ENCODE data around the gene GTPBP6.
"Not testable (repeated sequence)": the region's sequence is repeated elsewhere in the genome, so short reads cannot be mapped to it uniquely, and the experiment has no call there.

GTPBP6 gene

GRCh38 chrX:316351-317325, 2.0 kb downstream of the GTPBP6 start:
- no peak for DNase-seq

GRCh38 chrX:314781-315595, 3.6 kb downstream of the GTPBP6 start:
- no peak for DNase-seq

GRCh38 chrX:314049-314448, 4.5 kb downstream of the GTPBP6 start:
- no peak for DNase-seq

- DNase-seq, result no peak
Measured at GRCh38 chrX:313546-313945, 5.0 kb downstream of the GTPBP6 start.

- DNase-seq, result no peak
Measured at GRCh38 chrX:312621-313331, 5.8 kb downstream of the GTPBP6 start.

GRCh38 chrX:311156-312129, 7.2 kb downstream of the GTPBP6 start:
- DNase-seq, result no peak

GRCh38 chrX:310621-311155, 7.9 kb downstream of the GTPBP6 start:
- DNase-seq, result no peak

GRCh38 chrX:308821-309520, 9.6 kb downstream of the GTPBP6 start:
- no peak for DNase-seq

- DNase-seq, result no peak
Measured at GRCh38 chrX:307261-308111, 11.1 kb downstream of the GTPBP6 start.

- DNase-seq, result not testable (repeated sequence)
Measured at GRCh38 chrX:306614-307251, 11.9 kb downstream of the GTPBP6 start.

GRCh38 chrX:305781-306613, 12.6 kb downstream of the GTPBP6 start:
- not testable (repeated sequence) for DNase-seq

GRCh38 chrX:302975-303374, 15.6 kb downstream of the GTPBP6 start:
- DNase-seq, result no peak

- DNase-seq, result no peak
Measured at GRCh38 chrX:300334-300733, 18.3 kb downstream of the GTPBP6 start.

- DNase-seq, result no peak
Measured at GRCh38 chrX:298993-299392, 19.6 kb downstream of the GTPBP6 start.

GRCh38 chrX:295136-295535, 23.5 kb downstream of the GTPBP6 start:
- DNase-seq, result no peak

- DNase-seq, result no peak
Measured at GRCh38 chrX:292900-293897, 25.4 kb downstream of the GTPBP6 start.

- DNase-seq, result no peak
Measured at GRCh38 chrX:291411-291901, 27.1 kb downstream of the GTPBP6 start.

Data from stimulated activated CD4-positive, alpha-beta T cell treated with anti-CD3 and anti-CD28 coated beads, Interleukin-2, amount 100 ng/mL, for 48 hours (primary cell).